ENCODE measurements around the gene COG1.

COG1 gene

DNA sequence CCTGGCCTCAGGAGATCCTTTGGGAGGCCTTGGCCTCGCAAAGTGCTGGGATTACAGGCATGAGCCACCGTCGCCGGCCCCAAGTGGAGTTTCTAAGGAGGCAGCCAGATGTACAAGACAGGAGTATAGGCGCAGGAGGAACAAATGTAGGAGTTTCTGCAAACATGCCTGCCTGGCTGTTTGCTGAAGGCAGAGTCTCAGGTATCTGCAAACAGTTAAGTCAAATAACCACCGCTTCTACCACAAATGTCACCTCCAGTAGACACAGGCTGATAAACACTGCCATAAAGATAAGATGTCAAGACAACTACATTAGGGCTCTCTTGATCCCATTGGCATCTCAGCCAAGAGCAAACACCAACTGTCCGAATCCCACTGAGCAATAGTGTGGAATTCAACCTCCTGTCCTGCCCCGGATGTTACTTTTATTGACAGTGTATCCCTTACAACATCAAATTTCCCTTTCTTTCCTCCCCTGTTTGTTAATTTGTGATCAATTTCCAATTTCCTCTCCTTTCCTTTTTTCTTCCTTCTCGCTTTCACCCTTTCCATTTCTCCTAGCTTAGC lies 5.6 kb upstream of the COG1 start:
- Histone ChIP-seq H3K27me3 (ENCODE audit: insufficient read depth, low read depth) (no peaks in the 10 kb centered on the region), H3K4me3 (IDR thresholded peaks at IDR 0.05; ENCODE audit: insufficient read depth, low read depth, low read length) (no peak overlapping the region), H2AFZ (ENCODE audit: low read depth) (no peak overlapping the region), H3K27ac (no peak overlapping the region), H3K4me2 (no peak overlapping the region), H3K9ac (no peak overlapping the region), H3K36me3 (ENCODE audit: insufficient read depth) (no peaks in the 10 kb centered on the region), H4K20me1 (ENCODE audit: insufficient read depth) (no peaks in the 10 kb centered on the region), H3K79me2 (ENCODE audit: insufficient read depth, low read depth) (peaks cover 12% of the 10 kb centered on the region; the same call in 1 of the 2 replicates), H3K4me1 (ENCODE audit: low read depth, poor library complexity, severe bottlenecking) (peaks cover 17% of the 10 kb centered on the region)
- TF ChIP-seq, protein P1, sequence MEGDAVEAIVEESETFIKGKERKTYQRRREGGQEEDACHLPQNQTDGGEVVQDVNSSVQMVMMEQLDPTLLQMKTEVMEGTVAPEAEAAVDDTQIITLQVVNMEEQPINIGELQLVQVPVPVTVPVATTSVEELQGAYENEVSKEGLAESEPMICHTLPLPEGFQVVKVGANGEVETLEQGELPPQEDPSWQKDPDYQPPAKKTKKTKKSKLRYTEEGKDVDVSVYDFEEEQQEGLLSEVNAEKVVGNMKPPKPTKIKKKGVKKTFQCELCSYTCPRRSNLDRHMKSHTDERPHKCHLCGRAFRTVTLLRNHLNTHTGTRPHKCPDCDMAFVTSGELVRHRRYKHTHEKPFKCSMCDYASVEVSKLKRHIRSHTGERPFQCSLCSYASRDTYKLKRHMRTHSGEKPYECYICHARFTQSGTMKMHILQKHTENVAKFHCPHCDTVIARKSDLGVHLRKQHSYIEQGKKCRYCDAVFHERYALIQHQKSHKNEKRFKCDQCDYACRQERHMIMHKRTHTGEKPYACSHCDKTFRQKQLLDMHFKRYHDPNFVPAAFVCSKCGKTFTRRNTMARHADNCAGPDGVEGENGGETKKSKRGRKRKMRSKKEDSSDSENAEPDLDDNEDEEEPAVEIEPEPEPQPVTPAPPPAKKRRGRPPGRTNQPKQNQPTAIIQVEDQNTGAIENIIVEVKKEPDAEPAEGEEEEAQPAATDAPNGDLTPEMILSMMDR (conservative IDR thresholded peaks at IDR 0.05; ENCODE audit: low read depth, low read length) = no peak

DNA sequence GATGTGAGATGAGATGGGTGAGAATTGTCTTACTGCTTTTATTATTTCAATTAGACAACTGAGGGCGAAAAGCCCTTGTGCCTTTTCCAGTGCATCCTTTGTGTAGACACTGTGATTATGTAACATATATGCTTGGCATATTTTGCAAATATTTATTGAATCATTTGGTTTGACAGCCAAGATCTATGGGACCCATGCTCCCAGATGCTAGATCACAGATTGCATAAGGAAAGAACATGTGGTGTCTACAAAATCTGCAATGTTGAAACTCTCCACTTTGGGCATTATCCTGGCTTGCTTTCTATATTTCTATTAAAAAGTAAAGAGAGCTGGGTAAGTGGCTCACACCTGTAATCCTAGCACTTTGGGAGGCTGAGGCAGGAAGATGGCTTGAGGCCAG lies 4.8 kb upstream of the COG1 start:
- Histone ChIP-seq H3K27me3 (ENCODE audit: insufficient read depth, low read depth) (no peaks in the 10 kb centered on the region), H2AFZ (ENCODE audit: low read depth) (no peak overlapping the region), H3K9ac (no peak overlapping the region), H3K4me2 (no peak overlapping the region), H3K36me3 (ENCODE audit: insufficient read depth) (no peaks in the 10 kb centered on the region), H3K4me1 (ENCODE audit: low read depth, poor library complexity, severe bottlenecking) (peaks cover 17% of the 10 kb centered on the region), H3K4me3 (IDR thresholded peaks at IDR 0.05; ENCODE audit: insufficient read depth, low read depth, low read length) (no peak overlapping the region), H3K27ac (no peak overlapping the region), H3K79me2 (ENCODE audit: insufficient read depth, low read depth) (peaks cover 12% of the 10 kb centered on the region; the same call in 1 of the 2 replicates), H4K20me1 (ENCODE audit: insufficient read depth) (no peaks in the 10 kb centered on the region)
- TF ChIP-seq, protein P1 (conservative IDR thresholded peaks at IDR 0.05; ENCODE audit: low read depth, low read length) = no peak

DNA sequence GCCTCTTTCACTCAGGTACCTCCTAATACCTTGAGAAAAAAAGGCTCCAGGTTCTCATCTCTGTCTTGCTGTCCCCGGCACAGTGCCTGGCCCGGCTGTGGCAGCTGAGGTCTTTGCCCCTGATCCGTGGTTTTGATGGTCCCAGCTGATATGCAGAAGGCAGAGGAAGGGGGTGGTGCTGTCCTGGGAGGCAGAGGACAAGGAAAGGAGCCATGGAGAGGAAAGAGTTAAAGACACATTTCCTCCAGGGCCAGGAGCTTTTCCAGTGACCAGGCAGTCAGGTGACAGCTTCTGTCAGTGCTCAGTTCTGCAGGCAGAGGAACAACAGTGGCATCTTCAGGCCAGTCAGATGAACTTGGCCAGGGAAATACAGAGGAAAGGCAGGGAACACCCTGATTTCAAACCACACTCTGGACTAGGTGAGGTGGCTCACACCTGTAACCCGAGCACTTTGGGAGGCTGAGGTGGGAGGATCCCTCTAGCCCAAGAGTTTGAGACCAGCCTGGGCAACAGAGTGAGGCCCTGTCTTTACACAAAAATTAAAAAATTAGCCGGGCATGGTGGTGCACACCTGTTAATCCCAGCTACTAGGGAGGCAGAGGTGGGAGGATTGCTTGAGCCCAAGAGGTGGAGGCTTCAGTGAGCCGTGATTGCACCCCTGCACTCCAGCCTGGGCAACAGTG lies 3.3 kb upstream of the COG1 start:
- Histone ChIP-seq H3K4me3 (IDR thresholded peaks at IDR 0.05; ENCODE audit: insufficient read depth, low read depth, low read length) (no peak overlapping the region), H3K79me2 (ENCODE audit: insufficient read depth, low read depth) (peaks cover 12% of the 10 kb centered on the region; the same call in 1 of the 2 replicates), H3K9ac (no peak overlapping the region), H4K20me1 (ENCODE audit: insufficient read depth) (no peaks in the 10 kb centered on the region), H2AFZ (ENCODE audit: low read depth) (no peak overlapping the region), H3K4me2 (no peak overlapping the region), H3K27me3 (ENCODE audit: insufficient read depth, low read depth) (no peaks in the 10 kb centered on the region), H3K36me3 (ENCODE audit: insufficient read depth) (no peaks in the 10 kb centered on the region), H3K4me1 (ENCODE audit: low read depth, poor library complexity, severe bottlenecking) (peaks cover 24% of the 10 kb centered on the region), H3K27ac (no peak overlapping the region)
- TF ChIP-seq, protein P1 (conservative IDR thresholded peaks at IDR 0.05; ENCODE audit: low read depth, low read length) = no peak

DNA sequence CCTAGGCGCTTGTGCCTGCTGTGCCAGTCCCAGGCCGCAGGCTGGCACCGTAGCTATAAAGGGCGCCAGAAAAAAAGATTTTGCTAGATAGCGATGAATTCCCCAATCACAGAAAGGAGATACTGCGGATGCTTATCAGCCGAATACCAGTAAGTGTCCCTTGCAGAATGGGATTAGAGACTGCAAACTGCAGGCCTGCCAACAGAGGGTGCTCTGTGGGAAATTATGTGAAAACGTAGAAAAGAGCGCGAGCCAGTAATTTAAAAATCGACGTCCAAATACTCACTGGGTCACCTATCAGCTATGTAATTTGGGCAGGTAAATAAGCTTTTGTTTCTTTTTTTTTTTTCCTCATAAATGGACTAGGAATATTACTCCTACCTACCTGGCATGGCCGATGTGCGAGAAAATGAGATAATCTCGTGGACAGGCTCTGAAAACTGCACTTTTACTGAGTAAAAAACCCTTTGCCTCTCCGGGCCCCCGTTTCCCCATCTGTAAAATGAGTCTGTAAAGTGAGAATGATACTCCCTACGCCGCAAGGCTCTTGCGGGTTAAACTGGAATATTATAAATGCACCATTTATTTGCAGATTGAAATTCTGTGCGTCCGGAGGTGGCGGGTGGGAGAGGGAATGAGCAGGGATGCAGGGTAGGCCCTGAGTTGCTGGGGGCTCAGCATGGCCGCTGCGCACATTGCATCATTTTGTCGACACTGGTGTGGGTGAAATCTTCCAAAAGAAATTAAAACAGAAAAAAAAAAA lies 1.2 kb upstream of the COG1 start:
- Histone ChIP-seq H3K79me2 (ENCODE audit: insufficient read depth, low read depth) (peaks cover 18% of the 10 kb centered on the region; the same call in 1 of the 2 replicates), H3K27me3 (ENCODE audit: insufficient read depth, low read depth) (no peaks in the 10 kb centered on the region), H3K4me2 (peak overlapping the region; percentile 100), H3K9ac (peak overlapping the region; percentile 93), H3K36me3 (ENCODE audit: insufficient read depth) (no peaks in the 10 kb centered on the region; the same call in 1 of the 2 replicates), H3K4me3 (IDR thresholded peaks at IDR 0.05; ENCODE audit: insufficient read depth, low read depth, low read length) (no peak overlapping the region), H3K27ac (peak overlapping the region; percentile 89), H3K4me1 (ENCODE audit: low read depth, poor library complexity, severe bottlenecking) (peaks cover 24% of the 10 kb centered on the region), H4K20me1 (ENCODE audit: insufficient read depth) (no peaks in the 10 kb centered on the region), H2AFZ (ENCODE audit: low read depth) (peak overlapping the region; percentile 44)
- TF ChIP-seq, protein P1 (conservative IDR thresholded peaks at IDR 0.05; ENCODE audit: low read depth, low read length) = peak; percentile 85

Measured in KMS-11 (cell line).